Measurements from ENCODE around the gene SLC17A5. TPM values are rescaled to one million over a fixed set of nuclear protein-coding genes. Genes with fewer than 3 reads are reported as not detected.

SLC17A5 gene
- total and polyA plus RNA-seq, 9 of the 15 experiments (the other 6 are each of a cell fraction or from before 2014, with no cell fraction given): 1.3 to 7.2 (median 3.4) TPM

GRCh38 chr6:73564578-73565345, 89.0 kb downstream of the SLC17A5 start (continued):
- TF ChIP-seq RBM34 (IDR thresholded peaks at IDR 0.05; ENCODE audit: borderline replicate concordance, insufficient read depth, low read length) (no peak), ZNF24 (IDR thresholded peaks at IDR 0.05) (no peak), ZNF717 (CRISPR knock-in tag; IDR thresholded peaks at IDR 0.05) (peak; percentile 96), TAF15 (IDR thresholded peaks at IDR 0.05; ENCODE audit: low read depth, low read length) (no peak), RCOR1 (IDR thresholded peaks at IDR 0.05; ENCODE audit: borderline replicate concordance in 1 of 2, low read depth in 2 of 2, low read length in 2 of 2) (no peak), ZNF398 (CRISPR knock-in tag; IDR thresholded peaks at IDR 0.05) (peak; percentile 98), ATF6 (CRISPR knock-in tag; IDR thresholded peaks at IDR 0.05) (no peak), MEIS2 (IDR thresholded peaks at IDR 0.05; ENCODE audit: partially characterized antibody) (peak; percentile 58), NR1H2 (CRISPR knock-in tag; IDR thresholded peaks at IDR 0.05) (no peak), SMAD3 (CRISPR knock-in tag; conservative IDR thresholded peaks at IDR 0.05) (peak; percentile 99), MECOM (CRISPR knock-in tag; IDR thresholded peaks at IDR 0.05) (peak; percentile 100), TEAD4 (IDR thresholded peaks at IDR 0.05; ENCODE audit: low read length) (no peak), TEAD4 (CRISPR knock-in tag; IDR thresholded peaks at IDR 0.05; ENCODE audit: borderline replicate concordance) (no peak), SUPT5H (IDR thresholded peaks at IDR 0.05) (no peak), NR4A1 (CRISPR knock-in tag; IDR thresholded peaks at IDR 0.05) (peak; percentile 99), NR4A1 (tag; IDR thresholded peaks at IDR 0.05) (peak; percentile 100), ATF7 (IDR thresholded peaks at IDR 0.05) (peak; percentile 62; the same call in 1 of the 2 replicates)

All from K562 (cell line).